GM23338 (cell line): ENCODE measurements around the gene FSTL3.

Experiments
- EZH2 ChIP-seq: fragments of 200-600 bp; sonication (generic); IDR thresholded peaks from one replicate; pipeline ENCODE4 v1.8.0; 2017; ENCODE audit warnings: antibody characterized with exemption, mild to moderate bottlenecking, low read depth; ENCODE audit not compliant: unreplicated experiment
- JUNB ChIP-seq: IDR thresholded peaks from one replicate; pipeline ENCODE4 v1.6.1; 2016; ENCODE audit warnings: antibody characterized with exemption; ENCODE audit not compliant: unreplicated experiment
- POLR2AphosphoS5 ChIP-seq: IDR thresholded peaks from 2 replicates; pipeline ENCODE4 v1.6.1; 2016; ENCODE audit warnings: antibody characterized with exemption, low read depth
- TF ChIP-seq, protein P1 (sequence below), 2 experiments: fragments of 200-600 bp in 1 of 2; sonication (generic) in 1 of 2; conservative IDR thresholded peaks; 2 replicates each; pipeline versions ENCODE4 v1.5.1 to v1.6.1; 2016 to 2017; ENCODE audit warnings: antibody characterized with exemption in 2 of 2, low read depth in 2 of 2, mild to moderate bottlenecking in 2 of 2, moderate library complexity in 1 of 2
- TF ChIP-seq, protein P2 (sequence below): IDR thresholded peaks from one replicate; pipeline ENCODE4 v1.6.1; 2018; ENCODE audit warnings: antibody characterized with exemption; ENCODE audit not compliant: unreplicated experiment

DNA sequence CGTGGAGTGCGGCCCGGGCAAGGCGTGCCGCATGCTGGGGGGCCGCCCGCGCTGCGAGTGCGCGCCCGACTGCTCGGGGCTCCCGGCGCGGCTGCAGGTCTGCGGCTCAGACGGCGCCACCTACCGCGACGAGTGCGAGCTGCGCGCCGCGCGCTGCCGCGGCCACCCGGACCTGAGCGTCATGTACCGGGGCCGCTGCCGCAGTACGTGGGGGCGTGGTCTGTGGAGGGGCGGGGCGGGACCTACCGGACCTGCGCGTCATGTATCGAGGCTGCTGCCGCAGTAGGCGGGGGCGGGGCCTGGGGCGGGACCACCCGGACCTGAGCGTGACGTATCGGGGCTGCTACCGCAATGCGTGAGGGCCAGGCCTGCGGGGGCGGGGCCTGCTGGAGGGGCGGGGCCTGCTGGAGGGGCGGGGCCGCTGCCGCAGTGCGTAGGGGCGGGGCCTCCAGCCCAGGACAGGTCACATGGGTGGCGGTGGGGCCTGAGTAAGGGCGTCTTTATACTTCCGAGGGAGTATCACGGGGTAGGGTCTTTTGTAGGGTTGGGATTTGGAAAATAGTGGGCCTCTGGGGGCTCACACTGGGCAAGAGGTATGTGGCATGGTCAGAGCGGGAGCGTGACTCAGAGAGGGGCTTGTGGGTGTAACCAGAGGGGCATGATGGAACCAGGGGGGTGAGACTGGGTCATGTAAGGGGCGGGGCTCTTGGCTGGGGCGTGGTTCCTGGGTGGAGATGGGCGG lies 4.3 kb downstream of the FSTL3 start:
- TF ChIP-seq EZH2 (no peak), POLR2AphosphoS5 (peak; percentile 70), JUNB (no peak)
- TF ChIP-seq, protein P1, sequence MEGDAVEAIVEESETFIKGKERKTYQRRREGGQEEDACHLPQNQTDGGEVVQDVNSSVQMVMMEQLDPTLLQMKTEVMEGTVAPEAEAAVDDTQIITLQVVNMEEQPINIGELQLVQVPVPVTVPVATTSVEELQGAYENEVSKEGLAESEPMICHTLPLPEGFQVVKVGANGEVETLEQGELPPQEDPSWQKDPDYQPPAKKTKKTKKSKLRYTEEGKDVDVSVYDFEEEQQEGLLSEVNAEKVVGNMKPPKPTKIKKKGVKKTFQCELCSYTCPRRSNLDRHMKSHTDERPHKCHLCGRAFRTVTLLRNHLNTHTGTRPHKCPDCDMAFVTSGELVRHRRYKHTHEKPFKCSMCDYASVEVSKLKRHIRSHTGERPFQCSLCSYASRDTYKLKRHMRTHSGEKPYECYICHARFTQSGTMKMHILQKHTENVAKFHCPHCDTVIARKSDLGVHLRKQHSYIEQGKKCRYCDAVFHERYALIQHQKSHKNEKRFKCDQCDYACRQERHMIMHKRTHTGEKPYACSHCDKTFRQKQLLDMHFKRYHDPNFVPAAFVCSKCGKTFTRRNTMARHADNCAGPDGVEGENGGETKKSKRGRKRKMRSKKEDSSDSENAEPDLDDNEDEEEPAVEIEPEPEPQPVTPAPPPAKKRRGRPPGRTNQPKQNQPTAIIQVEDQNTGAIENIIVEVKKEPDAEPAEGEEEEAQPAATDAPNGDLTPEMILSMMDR (conservative IDR thresholded peaks at IDR 0.05; ENCODE audit: low read depth in 2 of 2): peak in 1 of 2 experiments; percentile 51; a peak in 3 of 4 replicates
- TF ChIP-seq, protein P2, sequence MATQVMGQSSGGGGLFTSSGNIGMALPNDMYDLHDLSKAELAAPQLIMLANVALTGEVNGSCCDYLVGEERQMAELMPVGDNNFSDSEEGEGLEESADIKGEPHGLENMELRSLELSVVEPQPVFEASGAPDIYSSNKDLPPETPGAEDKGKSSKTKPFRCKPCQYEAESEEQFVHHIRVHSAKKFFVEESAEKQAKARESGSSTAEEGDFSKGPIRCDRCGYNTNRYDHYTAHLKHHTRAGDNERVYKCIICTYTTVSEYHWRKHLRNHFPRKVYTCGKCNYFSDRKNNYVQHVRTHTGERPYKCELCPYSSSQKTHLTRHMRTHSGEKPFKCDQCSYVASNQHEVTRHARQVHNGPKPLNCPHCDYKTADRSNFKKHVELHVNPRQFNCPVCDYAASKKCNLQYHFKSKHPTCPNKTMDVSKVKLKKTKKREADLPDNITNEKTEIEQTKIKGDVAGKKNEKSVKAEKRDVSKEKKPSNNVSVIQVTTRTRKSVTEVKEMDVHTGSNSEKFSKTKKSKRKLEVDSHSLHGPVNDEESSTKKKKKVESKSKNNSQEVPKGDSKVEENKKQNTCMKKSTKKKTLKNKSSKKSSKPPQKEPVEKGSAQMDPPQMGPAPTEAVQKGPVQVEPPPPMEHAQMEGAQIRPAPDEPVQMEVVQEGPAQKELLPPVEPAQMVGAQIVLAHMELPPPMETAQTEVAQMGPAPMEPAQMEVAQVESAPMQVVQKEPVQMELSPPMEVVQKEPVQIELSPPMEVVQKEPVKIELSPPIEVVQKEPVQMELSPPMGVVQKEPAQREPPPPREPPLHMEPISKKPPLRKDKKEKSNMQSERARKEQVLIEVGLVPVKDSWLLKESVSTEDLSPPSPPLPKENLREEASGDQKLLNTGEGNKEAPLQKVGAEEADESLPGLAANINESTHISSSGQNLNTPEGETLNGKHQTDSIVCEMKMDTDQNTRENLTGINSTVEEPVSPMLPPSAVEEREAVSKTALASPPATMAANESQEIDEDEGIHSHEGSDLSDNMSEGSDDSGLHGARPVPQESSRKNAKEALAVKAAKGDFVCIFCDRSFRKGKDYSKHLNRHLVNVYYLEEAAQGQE: no peak
